Activated gamma-delta T cell treated with anti-CD3 and anti-CD28 coated beads, Interleukin-2, amount 50 U/mL, for 16 hours (primary cell): ENCODE results near the gene OR4D1.
A peak's percentile ranks its signal among the peaks of the same experiment; 100 is the strongest.
"Not testable (repeated sequence)": the region's sequence is repeated elsewhere in the genome, so short reads cannot be mapped to it uniquely, and the experiment has no call there.

Source experiments
- DNase-seq: peaks from one replicate; pipeline ENCODE4 v3.0.0-alpha.2; 2020; ENCODE audit warnings: low read depth

Gene OR4D1

GRCh38 chr17:58147930-58148434 is at the start of gene OR4D1:
Gene OR4D1 (plus strand): TSS chr17:58148384. CDS start chr17:58155154, 6,770 bp downstream.
- DNase-seq, result no peak

- DNase-seq, result no peak
Measured at GRCh38 chr17:58100506-58100905, 47.7 kb upstream of the OR4D1 start.

GRCh38 chr17:58101898-58102297 is 46.3 kb upstream of the OR4D1 start:
- DNase-seq, result not testable (repeated sequence)

GRCh38 chr17:58105093-58105492 is 43.1 kb upstream of the OR4D1 start:
- no peak for DNase-seq

- no peak for DNase-seq
Measured at GRCh38 chr17:58107306-58107705, 40.9 kb upstream of the OR4D1 start.

GRCh38 chr17:58109197-58109596 is 39.0 kb upstream of the OR4D1 start:
- DNase-seq, result no peak

GRCh38 chr17:58110012-58110411 is 38.2 kb upstream of the OR4D1 start:
- no peak for DNase-seq

GRCh38 chr17:58111676-58112075 is 36.5 kb upstream of the OR4D1 start:
- no peak for DNase-seq

- peak; percentile 78 for DNase-seq
Measured at GRCh38 chr17:58112970-58113631, 35.1 kb upstream of the OR4D1 start.

GRCh38 chr17:58113947-58114346 is 34.2 kb upstream of the OR4D1 start:
- DNase-seq, result no peak

- no peak for DNase-seq
Measured at GRCh38 chr17:58117382-58117781, 30.8 kb upstream of the OR4D1 start.

- no peak for DNase-seq
Measured at GRCh38 chr17:58119491-58119890, 28.7 kb upstream of the OR4D1 start.

GRCh38 chr17:58120195-58120822 is 27.9 kb upstream of the OR4D1 start:
- DNase-seq, result peak; percentile 37

- DNase-seq, result peak; percentile 10
Measured at GRCh38 chr17:58121925-58122324, 26.3 kb upstream of the OR4D1 start.

- DNase-seq, result no peak
Measured at GRCh38 chr17:58127846-58128245, 20.3 kb upstream of the OR4D1 start.

GRCh38 chr17:58132697-58133096 is 15.5 kb upstream of the OR4D1 start:
- DNase-seq, result not testable (repeated sequence)

GRCh38 chr17:58136669-58137279 is 11.4 kb upstream of the OR4D1 start:
- no peak for DNase-seq

- DNase-seq, result no peak
Measured at GRCh38 chr17:58141505-58141904, 6.7 kb upstream of the OR4D1 start.

GRCh38 chr17:58143335-58143734 is 4.8 kb upstream of the OR4D1 start:
- DNase-seq, result not testable (repeated sequence)

GRCh38 chr17:58144801-58145200 is 3.4 kb upstream of the OR4D1 start:
- no peak for DNase-seq

- no peak for DNase-seq
Measured at GRCh38 chr17:58148609-58149008, 425 bp downstream of the OR4D1 start.

- DNase-seq, result no peak
Measured at GRCh38 chr17:58150394-58150793, 2.2 kb downstream of the OR4D1 start.

GRCh38 chr17:58153046-58153445 is 4.9 kb downstream of the OR4D1 start:
- DNase-seq, result peak; percentile 41
